Tibial artery (tissue), 4 donors: ENCODE results near the gene TOLLIP.

ENCODE experiments used
- DNase-seq, 2 donors: peaks; one replicate each; pipeline ENCODE4 v3.0.0-alpha.2; 2019
- H3K27ac ChIP-seq, 2 donors: fragments of 200-600 bp; sonication (generic) in 1 of 2; 1 replicate in 1 of 2; 2 replicates in 1 of 2; pipeline ENCODE4 v1.5.1; 2018 to 2019; ENCODE audit warnings: mild to moderate bottlenecking in 1 of 2
- H3K27me3 ChIP-seq, 2 donors: fragments of 200-600 bp; sonication (generic) in 1 of 2; one replicate each; pipeline versions ENCODE4 v1.5.1 to v1.6.0; 2016 to 2019
- H3K36me3 ChIP-seq, 3 donors: fragments of 200-600 bp; sonication (generic) in 2 of 3; one replicate each; pipeline ENCODE4 v1.5.1; 2016 to 2019; ENCODE audit warnings: mild to moderate bottlenecking in 2 of 3
- H3K4me1 ChIP-seq, 4 donors: fragments of 200-600 bp; sonication (generic) in 2 of 4; 1 replicate in 3 of 4; 2 replicates in 1 of 4; pipeline ENCODE4 v1.5.1; 2016 to 2019
- H3K4me3 ChIP-seq, 2 donors: fragments of 200-600 bp; sonication (generic) in 1 of 2; 1 replicate in 1 of 2; 2 replicates in 1 of 2; pipeline ENCODE4 v1.5.1; 2018 to 2019; ENCODE audit warnings: mild to moderate bottlenecking in 2 of 2
- H3K9me3 ChIP-seq, 3 donors: fragments of 200-600 bp; sonication (generic) in 1 of 3; one replicate each; pipeline ENCODE4 v1.5.1; 2016 to 2019
- intact Hi-C: fragments of 100-400 bp; cut with DNase I; formaldehyde crosslinking; loops from one replicate; pipeline ENCODE4 v1.15.0; 2023; ENCODE audit warnings: low total_unique reads
- TF ChIP-seq, protein P1 (sequence below), 2 experiments: fragments of 200-600 bp in 1 of 2; fragments of 450-650 bp in 1 of 2; IDR thresholded peaks; one replicate each; pipeline ENCODE4 v1.5.1; 2017 to 2019; ENCODE audit warnings: antibody characterized with exemption in 2 of 2, mild to moderate bottlenecking in 1 of 2, moderate library complexity in 1 of 2

Gene TOLLIP

GRCh38 chr11:1260023-1260501, 49.4 kb downstream of the TOLLIP start:
- Histone ChIP-seq H3K36me3 (no peaks in the 10 kb centered on the region), H3K27ac (no peak overlapping the region), H3K9me3 (no peaks in the 10 kb centered on the region), H3K27me3 (peaks cover 0 to 10% of the 10 kb centered on the region in 2 donors), H3K4me1 (peaks cover 0 to 16% (median 13%) of the 10 kb centered on the region in 4 donors), H3K4me3 (no peak overlapping the region)
- TF ChIP-seq, protein P1, sequence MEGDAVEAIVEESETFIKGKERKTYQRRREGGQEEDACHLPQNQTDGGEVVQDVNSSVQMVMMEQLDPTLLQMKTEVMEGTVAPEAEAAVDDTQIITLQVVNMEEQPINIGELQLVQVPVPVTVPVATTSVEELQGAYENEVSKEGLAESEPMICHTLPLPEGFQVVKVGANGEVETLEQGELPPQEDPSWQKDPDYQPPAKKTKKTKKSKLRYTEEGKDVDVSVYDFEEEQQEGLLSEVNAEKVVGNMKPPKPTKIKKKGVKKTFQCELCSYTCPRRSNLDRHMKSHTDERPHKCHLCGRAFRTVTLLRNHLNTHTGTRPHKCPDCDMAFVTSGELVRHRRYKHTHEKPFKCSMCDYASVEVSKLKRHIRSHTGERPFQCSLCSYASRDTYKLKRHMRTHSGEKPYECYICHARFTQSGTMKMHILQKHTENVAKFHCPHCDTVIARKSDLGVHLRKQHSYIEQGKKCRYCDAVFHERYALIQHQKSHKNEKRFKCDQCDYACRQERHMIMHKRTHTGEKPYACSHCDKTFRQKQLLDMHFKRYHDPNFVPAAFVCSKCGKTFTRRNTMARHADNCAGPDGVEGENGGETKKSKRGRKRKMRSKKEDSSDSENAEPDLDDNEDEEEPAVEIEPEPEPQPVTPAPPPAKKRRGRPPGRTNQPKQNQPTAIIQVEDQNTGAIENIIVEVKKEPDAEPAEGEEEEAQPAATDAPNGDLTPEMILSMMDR (IDR thresholded peaks at IDR 0.05), result no peak
- no peak for DNase-seq
- intact Hi-C loops, result no loop called here

DNA sequence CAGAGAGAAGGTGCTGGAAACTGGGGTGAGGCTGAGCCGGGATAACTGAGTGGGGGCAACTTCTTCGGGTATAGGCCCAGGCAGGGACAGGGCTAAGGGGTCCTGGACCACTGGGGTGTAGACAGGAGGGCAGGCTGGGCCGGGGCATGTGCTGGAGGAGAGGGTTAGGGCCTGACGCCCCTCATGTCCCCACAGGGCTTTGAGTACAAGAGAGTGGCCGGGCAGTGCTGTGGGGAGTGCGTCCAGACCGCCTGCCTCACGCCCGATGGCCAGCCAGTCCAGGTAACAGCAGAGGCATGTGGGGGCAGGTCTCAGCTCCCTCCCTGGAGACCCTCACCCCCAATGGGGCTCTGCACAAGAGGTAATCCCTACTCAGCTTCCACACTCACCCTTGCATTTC, 49.9 kb downstream of the TOLLIP start:
- TF ChIP-seq, protein P1 (IDR thresholded peaks at IDR 0.05), result no peak
- H3K9me3 ChIP-seq, result no peaks in the 10 kb centered on the region
- no peak for DNase-seq
- no peaks in the 10 kb centered on the region for H3K36me3 ChIP-seq
- intact Hi-C loops, result no loop called here
- H3K27me3 ChIP-seq, result peaks cover 0 to 10% of the 10 kb centered on the region in 2 donors
- peaks cover 0 to 16% (median 13%) of the 10 kb centered on the region in 4 donors for H3K4me1 ChIP-seq
- no peak overlapping the region for H3K27ac ChIP-seq
- no peak overlapping the region for H3K4me3 ChIP-seq

DNA sequence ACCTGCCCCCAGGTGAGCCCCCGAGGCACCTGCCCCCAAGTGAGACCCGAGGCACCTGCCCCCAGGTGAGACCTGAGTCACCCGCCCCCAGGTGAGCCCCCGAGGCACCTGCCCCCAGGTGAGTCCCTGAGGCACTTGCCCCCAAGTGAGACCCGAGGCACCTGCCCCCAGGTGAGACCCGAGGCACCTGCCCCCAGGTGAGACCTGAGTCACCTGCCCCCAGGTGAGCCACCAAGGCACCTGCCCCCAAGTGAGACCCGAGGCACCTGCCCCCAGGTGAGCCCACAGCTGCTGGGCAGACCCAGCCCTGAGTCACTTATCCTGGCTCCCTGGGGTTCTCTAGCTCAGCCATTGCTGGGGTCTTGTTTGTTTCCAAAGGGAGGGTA, 50.4 kb downstream of the TOLLIP start:
- intact Hi-C loops, result no loop called here
- Histone ChIP-seq H3K36me3 (no peaks in the 10 kb centered on the region), H3K27ac (no peak overlapping the region), H3K9me3 (no peaks in the 10 kb centered on the region), H3K4me1 (peaks cover 0 to 16% (median 13%) of the 10 kb centered on the region in 4 donors), H3K27me3 (peaks cover 0 to 10% of the 10 kb centered on the region in 2 donors), H3K4me3 (no peak overlapping the region)
- no peak for DNase-seq
- TF ChIP-seq, protein P1 (IDR thresholded peaks at IDR 0.05), result no peak

- TF ChIP-seq, protein P1 (IDR thresholded peaks at IDR 0.05), result no peak
- Histone ChIP-seq H3K9me3 (no peaks in the 10 kb centered on the region), H3K36me3 (no peaks in the 10 kb centered on the region), H3K4me1 (peaks cover 0 to 16% (median 13%) of the 10 kb centered on the region in 4 donors), H3K27ac (no peak overlapping the region), H3K27me3 (peaks cover 0 to 10% of the 10 kb centered on the region in 2 donors), H3K4me3 (no peak overlapping the region)
- intact Hi-C loops, result no loop called here
- no peak for DNase-seq
These were observed 50.9 kb downstream of the TOLLIP start for GRCh38 chr11:1258401-1259075.

DNA sequence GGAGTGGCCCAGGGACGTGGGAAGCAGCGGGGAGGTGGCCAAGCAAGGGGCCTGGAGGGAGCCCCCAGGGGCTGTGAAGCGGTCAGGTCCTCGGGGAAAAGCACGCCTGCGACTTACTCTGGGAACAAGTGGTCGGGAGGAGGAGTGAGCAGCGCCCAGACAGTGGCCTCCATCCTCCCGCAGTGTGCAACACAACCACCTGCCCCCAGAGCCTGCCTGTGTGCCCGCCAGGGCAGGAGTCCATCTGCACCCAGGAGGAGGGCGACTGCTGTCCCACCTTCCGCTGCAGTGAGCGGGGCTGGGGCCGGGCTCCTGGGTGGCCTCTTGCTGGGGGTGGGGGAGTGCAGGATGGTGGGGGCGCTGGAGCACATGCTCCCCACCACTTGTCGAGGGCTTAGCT, 51.5 kb downstream of the TOLLIP start:
- TF ChIP-seq, protein P1 (IDR thresholded peaks at IDR 0.05), result no peak
- no peak overlapping the region for H3K4me3 ChIP-seq
- no peak overlapping the region for H3K27ac ChIP-seq
- H3K9me3 ChIP-seq, result no peaks in the 10 kb centered on the region
- DNase-seq, result no peak
- intact Hi-C loops, result no loop called here
- H3K36me3 ChIP-seq, result no peaks in the 10 kb centered on the region
- H3K27me3 ChIP-seq, result peaks cover 0 to 10% of the 10 kb centered on the region in 2 donors
- H3K4me1 ChIP-seq, result peaks cover 0 to 12% (median 9%) of the 10 kb centered on the region in 4 donors
